Measurements from ENCODE around the gene PCDHAC1.

PCDHAC1 gene

GRCh38 chr5:140967226-140967893 is 41.3 kb downstream of the PCDHAC1 start:
- DNase-seq: no peak

GRCh38 chr5:140969880-140970279 is 43.8 kb downstream of the PCDHAC1 start:
- no peak for DNase-seq

- no peak for DNase-seq
These were observed 47.5 kb downstream of the PCDHAC1 start for GRCh38 chr5:140973550-140973949.

DNA sequence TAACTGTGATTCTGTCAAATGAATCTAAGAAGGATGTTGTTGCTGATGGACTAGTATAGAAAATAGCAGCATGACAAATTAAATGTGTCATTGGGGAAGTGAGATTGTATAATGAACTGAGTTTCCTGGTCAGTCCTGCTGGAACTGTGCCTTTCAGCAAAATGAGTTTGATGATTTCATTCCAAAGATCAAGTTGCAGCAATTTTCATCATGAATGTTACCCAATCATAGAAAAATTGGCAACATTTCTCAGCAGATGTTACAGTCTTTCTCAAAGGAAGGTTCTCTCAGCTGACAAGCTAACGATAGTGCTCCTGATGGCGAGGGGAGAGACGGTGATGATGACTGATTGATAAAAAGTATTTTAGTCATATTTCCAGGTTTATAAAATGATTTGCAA is 50.9 kb downstream of the PCDHAC1 start:
- peak; percentile 23 for DNase-seq

GRCh38 chr5:140978260-140978659 is 52.2 kb downstream of the PCDHAC1 start:
- DNase-seq: no peak

DNA sequence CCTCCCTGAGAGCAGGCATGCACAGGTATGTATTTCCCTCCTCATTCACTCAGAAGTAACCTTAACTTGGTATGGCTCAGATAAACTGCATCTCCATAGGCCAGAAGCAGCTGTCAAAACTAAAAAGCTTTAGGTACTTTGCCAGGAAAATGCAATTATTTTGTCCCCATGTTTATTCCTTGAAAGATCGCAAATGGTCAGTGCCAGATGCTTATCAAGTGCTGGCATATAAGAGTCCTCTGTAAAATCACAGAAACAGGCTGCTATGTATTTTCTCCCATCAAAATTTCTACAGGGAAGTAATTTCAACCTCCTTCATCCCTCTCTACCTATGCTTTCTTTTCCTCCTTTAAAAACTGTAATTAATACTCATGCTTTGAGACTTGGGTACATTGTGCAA is 52.9 kb downstream of the PCDHAC1 start:
- DNase-seq: no peak
